ENCODE data around the gene KLF1. TPM values are rescaled to one million over a fixed set of nuclear protein-coding genes. Genes with fewer than 3 reads are reported as not detected.
A peak's percentile ranks its signal among the peaks of the same experiment; 100 is the strongest.

The KLF1 gene
- total RNA-seq, 1 experiment from 2014 or later: 0.22 TPM

GRCh38 chr19:12899891-12900518 lies 13.0 kb upstream of the KLF1 start:
- POLR2A ChIA-PET (ENCODE audit: unreplicated experiment): no interaction called here
- no peaks in the 10 kb centered on the region for H3K79me2 ChIP-seq (ENCODE audit: low read depth)
- DNase-seq: no peak

GRCh38 chr19:12896460-12896859 lies 9.5 kb upstream of the KLF1 start:
- TF ChIP-seq EZH2 (IDR thresholded peaks at IDR 0.05; ENCODE audit: low read depth): no peak
- TF ChIP-seq, protein P1, sequence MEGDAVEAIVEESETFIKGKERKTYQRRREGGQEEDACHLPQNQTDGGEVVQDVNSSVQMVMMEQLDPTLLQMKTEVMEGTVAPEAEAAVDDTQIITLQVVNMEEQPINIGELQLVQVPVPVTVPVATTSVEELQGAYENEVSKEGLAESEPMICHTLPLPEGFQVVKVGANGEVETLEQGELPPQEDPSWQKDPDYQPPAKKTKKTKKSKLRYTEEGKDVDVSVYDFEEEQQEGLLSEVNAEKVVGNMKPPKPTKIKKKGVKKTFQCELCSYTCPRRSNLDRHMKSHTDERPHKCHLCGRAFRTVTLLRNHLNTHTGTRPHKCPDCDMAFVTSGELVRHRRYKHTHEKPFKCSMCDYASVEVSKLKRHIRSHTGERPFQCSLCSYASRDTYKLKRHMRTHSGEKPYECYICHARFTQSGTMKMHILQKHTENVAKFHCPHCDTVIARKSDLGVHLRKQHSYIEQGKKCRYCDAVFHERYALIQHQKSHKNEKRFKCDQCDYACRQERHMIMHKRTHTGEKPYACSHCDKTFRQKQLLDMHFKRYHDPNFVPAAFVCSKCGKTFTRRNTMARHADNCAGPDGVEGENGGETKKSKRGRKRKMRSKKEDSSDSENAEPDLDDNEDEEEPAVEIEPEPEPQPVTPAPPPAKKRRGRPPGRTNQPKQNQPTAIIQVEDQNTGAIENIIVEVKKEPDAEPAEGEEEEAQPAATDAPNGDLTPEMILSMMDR (conservative IDR thresholded peaks at IDR 0.05): no peak
- ChIA-PET CTCF (no interaction called here), POLR2A (ENCODE audit: unreplicated experiment) (no interaction called here)
- Histone ChIP-seq H3K27me3 (ENCODE audit: insufficient read depth, low read depth) (no peaks in the 10 kb centered on the region), H3K9me2 (ENCODE audit: insufficient read depth) (no peaks in the 10 kb centered on the region), H3K79me2 (ENCODE audit: low read depth) (peaks cover 15% of the 10 kb centered on the region), H4K20me1 (ENCODE audit: insufficient read depth) (no peaks in the 10 kb centered on the region), H3F3A (ENCODE audit: insufficient read depth, low read depth) (peaks cover 4% of the 10 kb centered on the region; the same call in 1 of the 2 replicates), H3K4me1 (replicated peaks; ENCODE audit: insufficient read depth) (peaks cover 8% of the 10 kb centered on the region), H3K4me3 (no peak overlapping the region), H2AFZ (no peak overlapping the region), H3K4me2 (no peak overlapping the region), H3K27ac (no peak overlapping the region), H3K36me3 (ENCODE audit: low read depth) (no peaks in the 10 kb centered on the region), H3K9me3 (ENCODE audit: insufficient read depth, low read depth) (no peaks in the 10 kb centered on the region)
- intact Hi-C loops (cut with micrococcal nuclease; ENCODE audit: unreplicated experiment): no loop called here
- DNase-seq: peak in 1 of 2 experiments; percentile 26
- BruUV-seq (replicated peaks): no TSS peak

More at GRCh38 chr19:12899891-12900518, 13.0 kb upstream of the KLF1 start:
- Histone ChIP-seq H2AFZ (no peak overlapping the region), H3K9me2 (ENCODE audit: insufficient read depth) (no peaks in the 10 kb centered on the region), H4K20me1 (ENCODE audit: insufficient read depth) (no peaks in the 10 kb centered on the region), H3K27ac (no peak overlapping the region), H3K4me3 (no peak overlapping the region), H3K36me3 (ENCODE audit: low read depth) (no peaks in the 10 kb centered on the region), H3K4me2 (no peak overlapping the region), H3K9me3 (ENCODE audit: insufficient read depth, low read depth) (no peaks in the 10 kb centered on the region), H3K27me3 (ENCODE audit: insufficient read depth, low read depth) (no peaks in the 10 kb centered on the region), H3F3A (ENCODE audit: insufficient read depth, low read depth) (peaks cover 6% of the 10 kb centered on the region; the same call in 1 of the 2 replicates), H3K4me1 (replicated peaks; ENCODE audit: insufficient read depth) (no peaks in the 10 kb centered on the region)
- BruUV-seq (replicated peaks): no TSS peak
- intact Hi-C loops (cut with micrococcal nuclease; ENCODE audit: unreplicated experiment): no loop called here
- CTCF ChIA-PET: no interaction called here
- TF ChIP-seq, protein P1 (conservative IDR thresholded peaks at IDR 0.05): no peak
- no peak for TF ChIP-seq EZH2 (IDR thresholded peaks at IDR 0.05; ENCODE audit: low read depth)

DNA sequence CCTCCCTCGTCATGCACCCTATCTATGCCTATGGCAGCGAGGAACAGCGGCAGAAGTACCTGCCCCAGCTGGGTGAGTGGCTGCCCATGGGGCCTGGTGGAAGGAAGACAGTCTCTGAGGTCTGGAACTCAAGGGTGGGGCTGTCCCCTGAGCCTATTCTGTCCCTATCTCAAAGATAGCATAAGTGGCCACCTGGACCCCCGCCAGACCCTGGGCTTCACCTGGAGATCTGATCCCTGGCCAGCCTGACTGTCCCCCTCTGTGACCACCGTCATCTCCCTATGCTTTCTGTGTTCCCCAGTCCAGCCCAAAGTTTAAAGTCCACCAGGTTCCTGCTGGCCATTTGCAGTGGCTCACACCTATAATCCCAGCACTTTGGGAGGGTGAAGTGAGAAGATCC lies 6.6 kb upstream of the KLF1 start:
- no TSS peak for BruUV-seq (replicated peaks)

More for the DNA sequence above, 6.6 kb upstream of the KLF1 start:
- Histone ChIP-seq H3K4me3 (no peak overlapping the region), H3K79me2 (ENCODE audit: low read depth) (peaks cover 18% of the 10 kb centered on the region), H3K27me3 (ENCODE audit: insufficient read depth, low read depth) (no peaks in the 10 kb centered on the region), H3K9me3 (ENCODE audit: insufficient read depth, low read depth) (no peaks in the 10 kb centered on the region), H3K4me1 (replicated peaks; ENCODE audit: insufficient read depth) (peaks cover 8% of the 10 kb centered on the region), H4K20me1 (ENCODE audit: insufficient read depth) (no peaks in the 10 kb centered on the region), H3K9me2 (ENCODE audit: insufficient read depth) (no peaks in the 10 kb centered on the region), H3K27ac (no peak overlapping the region), H3K4me2 (no peak overlapping the region), H3K36me3 (ENCODE audit: low read depth) (no peaks in the 10 kb centered on the region), H3F3A (ENCODE audit: insufficient read depth, low read depth) (peaks cover 4% of the 10 kb centered on the region; the same call in 1 of the 2 replicates), H2AFZ (no peak overlapping the region)
- intact Hi-C loops (cut with micrococcal nuclease; ENCODE audit: unreplicated experiment): no loop called here
- POLR2A ChIA-PET (ENCODE audit: unreplicated experiment): no interaction called here
- CTCF ChIA-PET: no interaction called here
- peak in 1 of 2 experiments; percentile 21 for DNase-seq
- no peak for TF ChIP-seq EZH2 (IDR thresholded peaks at IDR 0.05; ENCODE audit: low read depth)
- TF ChIP-seq, protein P1 (conservative IDR thresholded peaks at IDR 0.05): no peak

Data from PC-9 (cell line).